Lung microvascular endothelial cell (primary cell): Measurements from ENCODE around the gene SSPN. TPM values are rescaled to one million over a fixed set of nuclear protein-coding genes. Genes with fewer than 3 reads are reported as not detected.
A peak's percentile ranks its signal among the peaks of the same experiment; 100 is the strongest.

Experiments used
- DNase-seq, 2 donors: peaks; one replicate each; pipeline versions ENCODE4 v3.0.0 to v3.0.0-alpha.2; 2010; ENCODE audit warnings: low read depth in 2 of 2
- total RNA-seq: library from RNA; depleted of rRNA; stranded (reverse); fragments of >200 nt; gene quantifications from 2 replicates; pipeline ENCODE4 v1.2.1, GENCODE V29; 2014

Gene SSPN
- total RNA-seq, 1 donor from 2014 or later = 0.40 TPM

GRCh38 chr12:26282339-26282940 is 87.1 kb downstream of the SSPN start:
- DNase-seq = no peak

DNA sequence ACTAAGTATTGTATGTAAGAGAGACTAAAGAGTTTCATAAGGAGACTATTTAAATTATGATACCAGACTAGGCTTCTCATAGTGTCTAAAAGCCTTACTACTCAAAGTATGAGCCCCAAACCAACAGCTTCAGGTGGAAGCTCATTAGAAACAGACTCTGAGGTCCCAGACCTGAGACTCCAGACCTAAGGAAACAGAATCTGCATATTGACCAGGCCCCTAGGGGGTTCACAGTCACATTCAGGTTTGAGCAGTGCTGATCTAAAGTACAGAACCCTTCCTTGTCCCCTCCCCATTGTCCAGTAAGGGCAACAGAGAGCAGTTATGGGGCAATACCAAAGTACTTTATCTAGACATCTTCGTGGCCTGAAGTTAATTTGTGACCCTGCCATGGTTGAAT is 87.7 kb downstream of the SSPN start:
- no peak for DNase-seq

GRCh38 chr12:26283617-26284016 is 88.2 kb downstream of the SSPN start:
- DNase-seq = no peak

- DNase-seq = no peak
Observed at GRCh38 chr12:26285401-26285800, 90.0 kb downstream of the SSPN start.

- DNase-seq = peak in 1 of 2 donors; percentile 45
Observed at GRCh38 chr12:26286186-26286585, 90.8 kb downstream of the SSPN start.

DNA sequence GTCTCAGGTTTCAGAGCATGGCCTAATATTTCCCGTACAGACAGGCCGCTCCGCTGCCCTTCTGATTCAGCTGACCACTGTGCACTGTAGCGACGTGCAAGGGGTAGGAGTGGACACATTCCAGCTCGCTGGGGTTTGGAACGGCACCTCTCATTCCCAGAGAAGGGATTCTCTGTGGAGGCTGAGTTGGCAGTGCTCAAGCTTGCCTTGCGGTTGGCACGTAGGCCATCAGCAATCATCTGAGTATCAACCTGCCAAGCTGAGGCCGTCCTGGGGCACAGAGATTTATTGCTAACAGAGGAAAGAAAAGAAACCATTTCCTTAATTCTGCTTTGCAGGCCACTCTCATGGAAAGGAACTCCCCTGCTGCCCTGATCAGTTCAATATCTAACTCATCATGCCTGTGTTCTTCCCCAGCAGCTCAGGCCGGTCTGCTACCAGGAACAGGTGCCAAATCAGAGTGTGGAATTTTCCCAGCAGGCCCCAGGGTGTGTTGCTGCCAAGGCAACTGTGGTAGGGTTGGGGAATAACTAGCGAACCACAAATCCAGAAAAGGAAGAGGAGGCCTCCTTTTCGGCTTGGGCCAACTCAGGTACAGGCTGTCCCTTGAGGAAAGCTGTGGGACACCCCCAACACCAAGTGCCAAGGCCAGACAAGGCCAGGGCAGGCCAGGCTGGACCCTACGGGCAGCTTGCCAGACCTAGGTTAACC is 92.5 kb downstream of the SSPN start:
- DNase-seq = peak in 1 of 2 donors; percentile 52

DNA sequence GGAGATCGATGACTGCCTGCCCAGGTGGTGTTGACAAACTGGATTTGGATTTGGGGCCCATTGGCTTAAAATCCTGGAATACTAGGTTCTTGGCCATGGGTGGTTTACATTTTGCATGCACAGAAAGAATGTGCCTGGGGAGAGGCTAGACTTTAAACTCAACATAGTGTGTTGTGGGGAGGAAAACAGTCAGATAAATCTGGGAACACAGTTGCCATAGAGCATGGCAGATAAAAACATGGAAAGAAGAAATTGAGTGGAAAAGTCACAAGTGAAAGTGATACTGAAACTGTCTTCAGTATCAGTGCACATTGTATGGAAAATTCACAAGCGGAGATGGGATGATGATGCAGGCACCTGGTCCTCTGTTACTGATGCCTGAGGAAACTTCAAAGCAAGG is 95.2 kb downstream of the SSPN start:
- peak in 1 of 2 donors; percentile 27 for DNase-seq

DNA sequence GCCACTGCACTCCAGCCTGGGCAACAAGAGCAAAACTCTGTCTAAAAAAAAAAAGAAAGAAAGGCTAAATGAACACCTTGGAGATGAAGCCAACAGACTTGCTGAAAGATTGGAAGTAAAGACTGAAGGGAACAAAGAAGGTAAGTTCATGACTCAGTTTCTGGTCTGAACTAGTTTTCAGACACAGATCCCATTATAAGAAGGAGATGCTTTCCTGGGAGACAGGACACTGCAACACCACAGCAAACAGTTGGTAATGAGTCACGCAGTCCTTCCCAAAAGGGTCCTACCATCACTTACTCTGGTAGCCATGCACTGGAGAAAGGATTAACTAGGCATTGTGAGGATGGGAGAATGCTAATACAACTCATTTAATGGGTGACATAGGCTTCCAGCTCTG is 97.2 kb downstream of the SSPN start:
- DNase-seq = no peak

- DNase-seq = no peak
Observed at GRCh38 chr12:26293612-26294011, 98.2 kb downstream of the SSPN start.

GRCh38 chr12:26295001-26295400 is 99.6 kb downstream of the SSPN start:
- no peak for DNase-seq

DNA sequence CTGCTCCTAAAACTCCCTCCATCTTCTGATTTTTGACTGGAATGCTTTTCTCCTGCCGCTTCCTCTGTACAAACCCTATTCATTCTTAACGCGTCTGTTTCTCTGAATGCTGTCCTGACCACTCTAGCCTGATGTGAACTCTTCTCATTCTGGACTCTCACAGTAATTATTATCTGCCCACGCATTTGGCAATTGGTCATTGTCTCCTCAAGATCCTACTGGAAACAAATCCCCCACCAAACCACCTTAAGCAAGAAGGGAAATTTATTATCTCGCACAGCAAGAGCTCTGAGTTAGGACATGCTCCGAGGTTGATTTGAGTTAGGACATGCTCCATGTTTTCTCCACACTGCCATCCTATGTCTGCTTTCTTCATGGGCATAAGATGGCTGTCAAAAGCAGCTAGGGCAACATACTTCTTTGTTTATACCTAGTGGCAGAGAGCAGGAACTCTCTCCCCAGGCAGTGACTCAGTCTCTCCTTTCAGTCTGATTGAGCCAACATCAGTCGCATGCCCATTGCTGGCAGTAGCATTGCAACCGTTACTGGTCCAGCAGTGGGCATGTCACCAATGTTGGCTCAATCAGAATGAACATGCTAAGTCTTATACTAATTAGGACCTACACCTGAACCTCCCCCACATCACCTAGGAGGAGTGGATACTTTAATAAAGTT is 102.2 kb downstream of the SSPN start:
- no peak for DNase-seq

DNA sequence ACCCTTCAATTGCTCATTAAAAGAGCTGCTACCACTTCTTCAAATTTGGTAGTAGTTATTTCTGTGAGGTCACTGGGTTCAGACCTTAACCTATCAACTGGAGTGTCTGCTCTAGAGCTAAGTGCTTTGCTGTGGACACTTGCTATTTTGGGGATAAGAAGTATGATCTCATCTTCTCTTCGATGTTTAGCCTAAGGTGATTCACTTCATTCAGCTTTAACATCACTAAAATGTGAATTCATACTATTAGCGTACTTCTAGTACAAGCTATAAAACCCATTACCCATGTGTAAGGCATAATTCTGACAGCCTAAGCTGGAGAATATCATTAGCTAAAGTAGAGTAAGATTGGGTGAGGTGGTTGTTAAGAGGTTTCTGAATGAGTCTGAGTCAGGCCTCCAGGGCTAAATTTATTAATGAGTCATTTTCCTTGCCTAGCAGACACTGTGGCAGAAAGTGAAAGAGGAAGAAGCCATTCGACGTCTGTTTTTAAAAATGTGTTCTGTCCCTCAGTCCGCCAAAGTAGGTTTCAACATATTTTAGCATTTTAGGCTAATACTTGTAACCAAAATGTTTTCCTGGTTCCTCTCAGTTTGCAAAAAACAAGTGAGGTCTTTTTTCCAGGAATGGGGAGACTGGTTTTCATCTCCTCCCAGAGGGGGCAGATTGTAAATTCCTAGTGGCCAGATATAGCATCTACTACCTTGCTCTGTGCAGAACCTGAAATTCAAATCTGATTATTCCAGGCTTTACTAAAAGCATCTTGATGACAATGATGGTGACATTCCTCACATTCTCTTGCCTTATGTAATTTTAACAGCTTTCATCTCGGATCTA is 103.6 kb downstream of the SSPN start:
- DNase-seq = peak; percentile 51 to 89

DNA sequence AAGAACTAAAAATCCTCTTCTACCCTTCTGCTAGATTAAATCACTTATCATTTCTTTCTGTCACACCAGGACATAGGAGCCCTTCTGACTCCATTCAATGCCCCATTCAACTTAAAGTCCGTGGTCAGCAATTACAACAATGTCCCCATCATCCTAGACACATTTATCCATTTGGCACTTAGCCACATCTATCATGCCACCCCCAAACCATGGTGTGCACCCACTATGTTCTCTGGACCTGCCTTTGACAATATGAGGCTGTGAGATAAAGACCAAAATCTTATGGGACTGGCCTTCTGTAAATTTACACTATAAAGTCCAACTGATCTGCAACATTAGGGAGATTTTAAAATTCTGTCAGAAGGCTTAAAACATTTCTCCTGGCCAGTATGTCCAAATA is 104.4 kb downstream of the SSPN start:
- DNase-seq = no peak

Other genes starting within 250 kb of the SSPN start
- gene RASSF8, start 236.9 kb upstream of the SSPN start, total RNA-seq = 31.4 and 43.3 TPM in 2 replicates
- gene BHLHE41, start 70.5 kb upstream of the SSPN start, total RNA-seq = under 0.01 TPM in 2 replicates